HL-60/S4 (cell line): Measurements from ENCODE around the gene PRRG2.

Experiments used
- in situ Hi-C: fragments of 300-500 bp; cut with MboI; formaldehyde crosslinking; loops from 2 replicates; pipeline ENCODE4 v1.14.3; 2022; ENCODE audit warnings: low sequenced_read_pairs

Gene PRRG2

DNA sequence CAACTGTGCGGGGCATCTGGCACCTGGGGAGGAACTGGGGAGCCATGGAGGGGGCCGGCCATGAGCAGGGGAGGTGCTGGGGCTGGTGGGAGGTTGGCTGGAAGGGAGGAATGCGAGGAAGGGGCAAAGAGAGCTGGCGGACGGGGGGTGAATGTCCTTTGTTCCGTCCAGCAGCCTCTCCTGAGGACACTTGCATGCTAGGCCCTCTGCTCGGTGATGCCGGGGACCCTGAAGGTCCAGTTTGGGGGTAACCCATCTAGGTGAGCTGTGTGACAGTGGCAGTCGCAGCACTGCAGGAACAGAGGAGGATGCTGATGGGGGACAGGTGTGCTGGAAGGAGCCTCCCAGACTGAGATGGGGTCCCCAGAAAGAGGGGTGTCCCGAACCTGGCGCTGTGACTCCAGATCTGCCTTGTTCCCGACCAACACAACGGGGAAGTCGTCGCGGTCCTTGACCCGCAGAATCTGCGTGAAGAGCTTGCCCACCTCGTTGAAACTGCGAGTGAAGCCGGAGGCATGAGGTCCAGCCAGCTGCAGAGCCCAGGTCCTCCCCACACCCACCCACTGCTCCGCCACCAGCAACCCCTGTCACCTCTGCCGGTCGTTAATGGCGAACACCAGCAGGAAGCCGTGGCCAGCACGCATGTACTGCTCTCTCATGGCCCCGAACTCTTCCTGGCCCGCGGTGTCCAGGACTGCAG lies 55.3 kb downstream of the PRRG2 start:
- in situ Hi-C loops: no loop called here

GRCh38 chr19:49637821-49638738 lies 57.0 kb downstream of the PRRG2 start:
- in situ Hi-C loops: no loop called here

GRCh38 chr19:49639401-49640112 lies 58.4 kb downstream of the PRRG2 start:
- in situ Hi-C loops: no loop called here

DNA sequence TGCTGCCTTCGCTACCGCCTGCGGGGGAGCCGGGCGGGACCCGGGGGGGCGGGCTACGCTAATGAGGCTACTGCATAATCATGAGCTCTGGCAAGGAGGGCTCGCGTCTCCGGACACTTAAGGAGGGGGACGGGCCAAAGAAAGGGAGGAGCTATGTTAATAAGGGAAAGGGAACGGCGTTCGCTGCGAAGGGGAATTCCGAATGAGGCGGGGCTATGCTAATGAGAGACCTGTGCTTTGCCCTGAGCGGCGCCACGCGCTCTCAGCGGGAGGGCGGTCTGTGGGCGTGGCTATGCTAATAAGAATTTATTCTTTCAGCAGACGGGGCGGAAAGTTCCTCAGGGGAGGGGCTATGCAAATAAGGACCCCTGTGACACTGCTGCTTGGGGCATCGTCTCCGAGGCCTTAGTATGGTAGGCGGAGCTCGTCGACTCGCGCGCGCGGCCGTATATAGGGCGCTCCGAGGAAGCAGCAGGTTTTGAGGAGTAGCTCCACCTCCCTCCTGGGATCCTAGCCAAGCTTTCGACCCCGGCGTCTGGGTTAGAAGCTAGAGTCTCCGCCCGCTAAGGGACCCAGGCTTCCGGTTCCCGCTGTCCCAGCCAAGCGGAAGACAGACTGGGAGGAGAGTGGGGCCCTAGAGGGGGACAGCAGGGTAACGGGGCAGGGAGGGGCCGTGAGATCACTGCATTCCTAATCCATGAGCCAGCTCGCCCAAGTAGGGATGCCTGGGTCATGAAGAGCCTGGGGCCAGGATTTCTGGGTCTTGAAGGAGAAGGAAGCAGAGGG lies 59.2 kb downstream of the PRRG2 start, which contains the start of gene RRAS:
Gene RRAS (minus strand): TSS at position 31 of the 786 bp plus-strand sequence. CDS start 45 bp downstream, outside the sequence.
- in situ Hi-C loops: no loop called here
